Body of pancreas (tissue), 4 donors: ENCODE data around the gene IL1A. TPM values are rescaled to one million over a fixed set of nuclear protein-coding genes. Genes with fewer than 3 reads are reported as not detected.

Experiments used
- ATAC-seq: fragments of 150-250 bp; one replicate; pipeline ENCODE4 v1.9.1; 2016
- DNase-seq, 4 donors: peaks; one replicate each; pipeline ENCODE4 v3.0.0-alpha.2; 2019
- H3K27ac ChIP-seq, 4 donors: fragments of 200-600 bp; sonication (generic); 1 replicate in 3 of 4; 2 replicates in 1 of 4; pipeline versions ENCODE4 v1.5.1 to v1.6.1; 2016 to 2019; ENCODE audit warnings: mild to moderate bottlenecking in 1 of 4, mixed read lengths in 1 of 4, moderate library complexity in 1 of 4
- H3K27me3 ChIP-seq, 2 donors: fragments of 200-600 bp; sonication (generic); one replicate each; pipeline ENCODE4 v1.6.0; 2016; ENCODE audit warnings: mild to moderate bottlenecking in 1 of 2
- H3K36me3 ChIP-seq, 2 donors: fragments of 200-600 bp; sonication (generic); replicated peaks in 1 of 2; 2 replicates each; pipeline ENCODE4 v1.5.1; 2016; ENCODE audit warnings: low read depth in 2 of 2; ENCODE audit not compliant: insufficient read depth in 1 of 2
- H3K4me1 ChIP-seq: fragments of 200-600 bp; sonication (generic); one replicate; pipeline ENCODE4 v1.6.0; 2016
- H3K4me3 ChIP-seq, 2 donors: fragments of 200-600 bp; sonication (generic); 1 replicate in 1 of 2; 2 replicates in 1 of 2; pipeline ENCODE4 v1.5.1; 2016 to 2019
- H3K9me3 ChIP-seq, 3 donors: fragments of 200-600 bp; sonication (generic); 1 replicate in 2 of 3; 2 replicates in 1 of 3; pipeline ENCODE4 v1.5.1; 2016
- CTCF ChIP-seq, 7 experiments: fragments of 450-650 bp in 4 of 7; fragments of 200-600 bp in 3 of 7; sonication (generic) in 3 of 7; IDR thresholded peaks; one replicate each; pipeline ENCODE4 v1.5.1; 2016 to 2019; ENCODE audit warnings: antibody characterized with exemption in 7 of 7
- POLR2A ChIP-seq, 3 donors: fragments of 450-650 bp; IDR thresholded peaks; one replicate each; pipeline ENCODE4 v1.6.1; 2016; ENCODE audit warnings: antibody characterized with exemption in 3 of 3, mild to moderate bottlenecking in 2 of 3
- WGBS, 2 donors: methylation state at CpG; one replicate each; pipeline ENCODE4 v1.1.5; 2017; 5-methylcytosine and 5-hydroxymethylcytosine counted together
- intact Hi-C: fragments of 100-400 bp; cut with DNase I; formaldehyde crosslinking; loops from one replicate; pipeline ENCODE4 v1.15.1; 2023
- total RNA-seq, 2 donors: library from RNA; depleted of rRNA; stranded (reverse); fragments of >200 nt; gene quantifications; one replicate each; pipeline ENCODE4 v1.1.0, GENCODE V29; 2016

IL1A gene
- total RNA-seq, 2 donors from 2014 or later = not detected

DNA sequence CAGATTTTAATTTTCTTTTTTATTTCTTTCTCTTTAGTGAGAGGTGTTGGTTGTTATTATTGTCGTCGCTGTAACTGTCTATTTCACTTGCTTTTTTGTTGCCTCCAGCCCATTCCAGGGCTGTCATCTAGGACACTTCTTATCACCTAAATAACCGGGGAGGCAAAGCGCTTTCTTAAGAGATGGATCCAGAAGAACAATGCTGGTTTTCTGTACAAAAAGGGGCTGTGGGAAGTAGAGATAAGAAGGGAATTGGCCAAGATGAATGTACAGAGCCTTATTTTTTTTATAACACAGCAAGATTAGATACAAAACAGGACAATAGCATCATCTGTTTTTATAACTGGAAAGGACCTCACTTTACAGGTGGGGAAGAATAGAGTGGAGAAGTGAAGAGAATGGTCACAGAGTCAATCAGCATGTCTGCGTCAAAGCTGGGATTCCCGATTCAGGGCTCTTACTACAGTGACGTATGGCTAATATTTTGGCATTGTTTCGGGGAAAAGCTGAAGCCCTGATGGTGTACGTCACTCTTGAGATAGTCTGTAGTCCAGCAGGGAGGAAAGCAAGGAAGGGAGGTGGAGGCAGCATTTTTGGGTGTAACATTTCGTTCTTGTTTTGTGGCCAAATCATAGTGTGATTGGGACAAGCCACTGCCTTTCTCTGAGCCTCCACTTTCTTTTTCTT, 29.1 kb upstream of the IL1A start:
- intact Hi-C loops = no loop called here
- H3K36me3 ChIP-seq = no peaks in the 10 kb centered on the region
- no peak overlapping the region for H3K4me3 ChIP-seq
- DNase-seq (no peak), ATAC-seq (no peak)
- peak overlapping the region in 3 of 4 donors; percentile 60 to 62 (median 62) for H3K27ac ChIP-seq
- H3K4me1 ChIP-seq = peaks cover 45% of the 10 kb centered on the region
- H3K9me3 ChIP-seq = no peaks in the 10 kb centered on the region
- 66 to 70% methylated on average over 10 of the region's 10 CpGs for WGBS, 2 donors
- TF ChIP-seq CTCF (IDR thresholded peaks at IDR 0.05) = no peak
- TF ChIP-seq POLR2A (IDR thresholded peaks at IDR 0.05) = no peak
- H3K27me3 ChIP-seq = no peaks in the 10 kb centered on the region

DNA sequence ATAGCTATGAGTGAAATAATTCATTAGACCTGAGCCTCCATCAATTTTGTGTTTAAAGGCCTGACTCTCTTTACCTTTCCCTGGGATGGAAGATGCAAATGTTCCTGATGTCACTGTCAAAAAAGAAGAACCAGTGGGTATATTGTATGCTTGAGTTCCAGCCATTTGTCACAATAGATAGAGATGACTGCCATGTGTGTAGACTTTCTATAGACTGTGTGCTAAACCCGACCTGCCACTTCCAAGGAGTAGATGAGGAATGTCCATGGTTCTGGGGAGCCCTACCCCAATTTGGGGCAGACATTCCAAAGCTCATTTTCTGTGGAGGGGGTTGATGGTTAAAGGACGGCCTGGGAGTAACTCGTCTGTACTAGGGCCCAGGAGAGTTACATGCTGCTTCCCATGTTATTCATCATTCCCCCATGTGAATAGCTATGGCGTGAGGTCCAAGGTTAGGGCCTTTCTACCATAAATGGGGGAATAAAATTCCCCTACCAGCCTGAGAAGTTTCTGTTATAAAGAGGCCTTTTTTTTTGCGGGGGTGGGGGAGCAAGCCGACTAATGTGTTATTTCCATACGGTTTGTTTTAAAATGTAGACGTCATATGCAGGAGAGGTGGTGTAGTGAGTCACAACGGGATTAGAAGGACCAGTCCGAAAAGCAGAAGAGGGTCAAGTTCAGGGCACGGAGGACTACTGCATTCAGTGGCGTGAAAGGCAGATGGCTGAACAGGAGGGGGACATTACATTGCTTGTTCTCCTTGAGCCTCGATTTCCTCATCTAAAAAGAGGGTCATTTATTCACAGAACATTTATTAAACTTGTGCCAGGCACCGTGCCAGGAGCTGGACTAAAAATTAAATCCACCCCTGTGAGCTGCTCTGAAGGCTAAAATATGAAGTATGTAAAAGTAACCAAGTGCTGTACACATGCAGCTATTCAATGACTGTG, 28.3 kb upstream of the IL1A start:
- no peaks in the 10 kb centered on the region for H3K9me3 ChIP-seq
- no peaks in the 10 kb centered on the region for H3K27me3 ChIP-seq
- no peaks in the 10 kb centered on the region for H3K36me3 ChIP-seq
- H3K4me3 ChIP-seq = no peak overlapping the region
- intact Hi-C loops = no loop called here
- TF ChIP-seq POLR2A (IDR thresholded peaks at IDR 0.05) (no peak), CTCF (IDR thresholded peaks at IDR 0.05) (no peak)
- peak overlapping the region in 3 of 4 donors; percentile 60 to 62 (median 62) for H3K27ac ChIP-seq
- peaks cover 39% of the 10 kb centered on the region for H3K4me1 ChIP-seq
- peak in 1 of 4 donors; percentile 48 for DNase-seq
- ATAC-seq = peak; percentile 24
- WGBS, 2 donors = 50 to 51% methylated on average over 12 to 14 of the region's 14 CpGs

DNA sequence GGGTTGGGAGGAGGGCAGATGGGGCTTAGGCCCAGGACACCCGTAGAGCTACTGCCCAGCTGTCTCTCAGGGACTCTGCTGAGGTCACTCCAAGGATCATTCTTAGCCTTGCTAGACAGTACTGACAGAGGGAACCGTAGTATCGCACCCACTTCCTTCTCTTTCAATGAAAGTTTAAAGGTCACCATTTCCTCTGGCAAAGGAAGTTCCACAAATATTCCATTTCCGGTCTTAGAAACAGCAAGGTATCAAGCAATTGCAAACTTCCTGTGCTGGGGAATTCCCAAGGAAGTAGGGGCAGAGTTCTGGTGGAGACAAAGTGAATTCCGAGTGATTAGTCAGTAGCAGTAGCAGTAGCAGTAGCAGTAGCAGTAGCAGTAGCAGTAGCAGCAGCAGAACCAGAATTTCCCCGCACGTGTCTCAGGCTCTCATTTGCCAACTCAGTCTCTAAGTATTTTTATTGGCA, 27.6 kb upstream of the IL1A start:
- Histone ChIP-seq H3K9me3 (no peaks in the 10 kb centered on the region), H3K27me3 (no peaks in the 10 kb centered on the region), H3K27ac (peak overlapping the region in 3 of 4 donors; percentile 33 to 62 (median 60)), H3K4me3 (no peak overlapping the region), H3K36me3 (no peaks in the 10 kb centered on the region), H3K4me1 (peaks cover 36% of the 10 kb centered on the region)
- intact Hi-C loops = no loop called here
- 55 to 63% methylated on average over 7 of the region's 7 CpGs for WGBS, 2 donors
- ATAC-seq = peak; percentile 69
- TF ChIP-seq CTCF (IDR thresholded peaks at IDR 0.05) (no peak), POLR2A (IDR thresholded peaks at IDR 0.05) (peak in 1 of 3 donors; percentile 13)
- DNase-seq = peak in 1 of 4 donors; percentile 31

GRCh38 chr2:112811276-112811831, 27.1 kb upstream of the IL1A start:
- no peak for DNase-seq
- intact Hi-C loops = no loop called here
- no peaks in the 10 kb centered on the region for H3K27me3 ChIP-seq
- 62 to 68% methylated on average over 3 of the region's 3 CpGs for WGBS, 2 donors
- H3K9me3 ChIP-seq = no peaks in the 10 kb centered on the region
- no peak for ATAC-seq
- H3K4me3 ChIP-seq = no peak overlapping the region
- peak overlapping the region in 3 of 4 donors; percentile 33 to 62 (median 60) for H3K27ac ChIP-seq
- H3K4me1 ChIP-seq = peaks cover 33% of the 10 kb centered on the region
- H3K36me3 ChIP-seq = no peaks in the 10 kb centered on the region
- TF ChIP-seq POLR2A (IDR thresholded peaks at IDR 0.05) (no peak), CTCF (IDR thresholded peaks at IDR 0.05) (no peak)
